ENCODE measurements around the gene GJC2. TPM values are rescaled to one million over a fixed set of nuclear protein-coding genes. Genes with fewer than 3 reads are reported as not detected.

Gene GJC2
- total RNA-seq, 4 donors from 2014 or later = 5.1 to 9.0 (median 7.0) TPM

- Histone ChIP-seq H3K4me3 (no peak overlapping the region), H3K4me1 (peaks cover 6 to 64% (median 33%) of the 10 kb centered on the region in 3 donors), H3K27me3 (no peaks in the 10 kb centered on the region), H3K9me3 (no peaks in the 10 kb centered on the region), H3K27ac (no peak overlapping the region), H3K36me3 (peaks cover 0 to under 1% of the 10 kb centered on the region in 2 donors)
- ATAC-seq = no peak
- WGBS, 2 donors (ENCODE audit: low coverage in 1 of 2) = 88 to 94% methylated on average over 3 to 10 of the region's 11 CpGs
- TF ChIP-seq EP300 (IDR thresholded peaks at IDR 0.05) (no peak), CTCF (IDR thresholded peaks at IDR 0.05) (no peak), POLR2A (IDR thresholded peaks at IDR 0.05) (no peak), POLR2AphosphoS5 (IDR thresholded peaks at IDR 0.05) (no peak)
Measured at GRCh38 chr1:228154021-228154669, 4.4 kb downstream of the GJC2 start.

GRCh38 chr1:228154670-228155571 lies 5.2 kb downstream of the GJC2 start:
- no peaks in the 10 kb centered on the region for H3K36me3 ChIP-seq
- peaks cover 6 to 64% (median 25%) of the 10 kb centered on the region in 3 donors for H3K4me1 ChIP-seq
- no peak overlapping the region for H3K27ac ChIP-seq
- no peak for ATAC-seq
- TF ChIP-seq CTCF (IDR thresholded peaks at IDR 0.05) (no peak), POLR2A (IDR thresholded peaks at IDR 0.05) (no peak), POLR2AphosphoS5 (IDR thresholded peaks at IDR 0.05) (no peak), EP300 (IDR thresholded peaks at IDR 0.05) (no peak)
- 89 to 97% methylated on average over 6 to 9 of the region's 20 CpGs for WGBS, 2 donors (ENCODE audit: low coverage in 1 of 2)
- H3K9me3 ChIP-seq = no peaks in the 10 kb centered on the region
- H3K27me3 ChIP-seq = no peaks in the 10 kb centered on the region
- H3K4me3 ChIP-seq = no peak overlapping the region

- ATAC-seq = no peak
- 80 to 83% methylated on average over 3 of the region's 16 CpGs for WGBS, 2 donors (ENCODE audit: low coverage in 1 of 2)
- H3K27ac ChIP-seq = no peak overlapping the region
- no peak overlapping the region for H3K4me3 ChIP-seq
- peaks cover 6 to 61% (median 19%) of the 10 kb centered on the region in 3 donors for H3K4me1 ChIP-seq
- H3K36me3 ChIP-seq = no peaks in the 10 kb centered on the region
- TF ChIP-seq CTCF (IDR thresholded peaks at IDR 0.05) (no peak), POLR2AphosphoS5 (IDR thresholded peaks at IDR 0.05) (no peak), POLR2A (IDR thresholded peaks at IDR 0.05) (no peak), EP300 (IDR thresholded peaks at IDR 0.05) (no peak)
- H3K27me3 ChIP-seq = no peaks in the 10 kb centered on the region
- H3K9me3 ChIP-seq = no peaks in the 10 kb centered on the region
Measured at GRCh38 chr1:228155596-228156514, 6.1 kb downstream of the GJC2 start.

- no peaks in the 10 kb centered on the region for H3K9me3 ChIP-seq
- ATAC-seq = no peak
- WGBS, 2 donors (ENCODE audit: low coverage in 1 of 2) = no CpG with 5 or more reads among the region's 9 CpGs
- peaks cover under 1% of the 10 kb centered on the region for H3K27me3 ChIP-seq
- no peak overlapping the region for H3K27ac ChIP-seq
- no peak for TF ChIP-seq POLR2A (IDR thresholded peaks at IDR 0.05)
- TF ChIP-seq POLR2AphosphoS5 (IDR thresholded peaks at IDR 0.05) = no peak
- no peak for TF ChIP-seq CTCF (IDR thresholded peaks at IDR 0.05)
- TF ChIP-seq EP300 (IDR thresholded peaks at IDR 0.05) = no peak
- no peak overlapping the region for H3K4me3 ChIP-seq
- no peaks in the 10 kb centered on the region for H3K36me3 ChIP-seq
- H3K4me1 ChIP-seq = peaks cover under 1 to 61% (median 12%) of the 10 kb centered on the region in 3 donors
Measured at GRCh38 chr1:228156515-228156881, 6.8 kb downstream of the GJC2 start.

Data from gastroesophageal sphincter (tissue), 4 donors.